ENCODE results near the gene XPNPEP3.

The XPNPEP3 gene

GRCh38 chr22:40856513-40857308 lies at the start of gene XPNPEP3, which contains the start of gene ST13:
TSS of gene XPNPEP3 (plus strand) at chr22:40857148. CDS start at chr22:40857182, 34 bp downstream.
TSS of gene ST13 (minus strand) at chr22:40856639. CDS start at chr22:40856540, 99 bp downstream.
- Histone ChIP-seq H3K36me3 (ENCODE audit: low read depth) (peaks cover 26% of the 10 kb centered on the region), H3K4me3 (ENCODE audit: severe bottlenecking) (peak within 1 kb of the TSS; percentile 63), H3K9me3 (ENCODE audit: severe bottlenecking) (no peaks in the 10 kb centered on the region), H3K4me1 (ENCODE audit: insufficient read depth, poor library complexity, severe bottlenecking) (peaks cover 18% of the 10 kb centered on the region), H3K27me3 (ENCODE audit: insufficient read depth, poor library complexity, severe bottlenecking) (no peaks in the 10 kb centered on the region), H3K27ac (ENCODE audit: poor library complexity, severe bottlenecking) (peak within 1 kb of the TSS; percentile 78)
- ATAC-seq (ENCODE audit: low read depth) (peak; percentile 95), DNase-seq (ENCODE audit: low spot score) (peak; percentile 96)
- no peak for TF ChIP-seq CTCF (IDR thresholded peaks at IDR 0.05; ENCODE audit: poor library complexity, severe bottlenecking)

GRCh38 chr22:40808018-40808841 lies 48.7 kb upstream of the XPNPEP3 start:
- no peak for DNase-seq (ENCODE audit: low spot score)
- Histone ChIP-seq H3K4me3 (ENCODE audit: severe bottlenecking) (no peak overlapping the region), H3K4me1 (ENCODE audit: insufficient read depth, poor library complexity, severe bottlenecking) (peaks cover 2% of the 10 kb centered on the region), H3K27me3 (ENCODE audit: insufficient read depth, poor library complexity, severe bottlenecking) (no peaks in the 10 kb centered on the region), H3K36me3 (ENCODE audit: low read depth) (peaks cover 34% of the 10 kb centered on the region; the same call in 1 of the 2 replicates), H3K27ac (ENCODE audit: poor library complexity, severe bottlenecking) (peak overlapping the region; percentile 3), H3K9me3 (ENCODE audit: severe bottlenecking) (no peaks in the 10 kb centered on the region)
- no peak for ATAC-seq (ENCODE audit: low read depth)
- no peak for TF ChIP-seq CTCF (IDR thresholded peaks at IDR 0.05; ENCODE audit: poor library complexity, severe bottlenecking)

- peaks cover 25% of the 10 kb centered on the region for H3K36me3 ChIP-seq (ENCODE audit: low read depth)
- TF ChIP-seq CTCF (IDR thresholded peaks at IDR 0.05; ENCODE audit: poor library complexity, severe bottlenecking), result no peak
- peaks cover 10% of the 10 kb centered on the region for H3K4me1 ChIP-seq (ENCODE audit: insufficient read depth, poor library complexity, severe bottlenecking)
- H3K27me3 ChIP-seq (ENCODE audit: insufficient read depth, poor library complexity, severe bottlenecking), result no peaks in the 10 kb centered on the region
- H3K4me3 ChIP-seq (ENCODE audit: severe bottlenecking), result no peak overlapping the region
- no peaks in the 10 kb centered on the region for H3K9me3 ChIP-seq (ENCODE audit: severe bottlenecking)
- DNase-seq (ENCODE audit: low spot score) (no peak), ATAC-seq (ENCODE audit: low read depth) (no peak)
- H3K27ac ChIP-seq (ENCODE audit: poor library complexity, severe bottlenecking), result no peak overlapping the region
These were observed 43.0 kb upstream of the XPNPEP3 start for GRCh38 chr22:40813912-40814315.

GRCh38 chr22:40817737-40818136 lies 39.2 kb upstream of the XPNPEP3 start:
- Histone ChIP-seq H3K4me3 (ENCODE audit: severe bottlenecking) (peak overlapping the region; percentile 73), H3K27me3 (ENCODE audit: insufficient read depth, poor library complexity, severe bottlenecking) (no peaks in the 10 kb centered on the region), H3K36me3 (ENCODE audit: low read depth) (peaks cover 17% of the 10 kb centered on the region), H3K27ac (ENCODE audit: poor library complexity, severe bottlenecking) (peak overlapping the region; percentile 53), H3K9me3 (ENCODE audit: severe bottlenecking) (no peaks in the 10 kb centered on the region), H3K4me1 (ENCODE audit: insufficient read depth, poor library complexity, severe bottlenecking) (peaks cover 7% of the 10 kb centered on the region)
- TF ChIP-seq CTCF (IDR thresholded peaks at IDR 0.05; ENCODE audit: poor library complexity, severe bottlenecking), result no peak
- DNase-seq (ENCODE audit: low spot score) (no peak), ATAC-seq (ENCODE audit: low read depth) (no peak)

All from RWPE2 (cell line).